WTC11 (cell line): Measurements from ENCODE around the gene ZFPL1. TPM values are rescaled to one million over a fixed set of nuclear protein-coding genes. Genes with fewer than 3 reads are reported as not detected.

Source experiments
- ATAC-seq: fragments of 200-7000 bp; cut with Tn5 transposase; 2 replicates; pipeline ENCODE4 v1.10.0; 2021; ENCODE audit warnings: mild to moderate bottlenecking, moderate library complexity
- CTCF ChIA-PET: fragments of 300-600 bp; sonication (Branson Sonifier 250); formaldehyde crosslinking; loops from one replicate; lab custom pipeline; 2021; ENCODE audit warnings: antibody characterized with exemption; lab: Charles Lee
- POLR2A ChIA-PET: fragments of 350-600 bp; sonication (Branson Sonifier 250); formaldehyde crosslinking; loops from one replicate; lab custom pipeline; 2021; ENCODE audit warnings: antibody characterized with exemption; lab: Charles Lee
- DNase-seq: peaks from one replicate; pipeline ENCODE4 v3.0.0; 2021; ENCODE audit warnings: low spot score
- H3K27ac Mint-ChIP-seq: 2 replicates; pipeline ENCODE4 v1.8.0; 2021; ENCODE audit warnings: mixed read lengths
- H3K27me3 Mint-ChIP-seq: 2 replicates; pipeline ENCODE4 v1.8.0; 2021; ENCODE audit warnings: low read depth, mild to moderate bottlenecking, moderate library complexity, mixed read lengths
- H3K36me3 Mint-ChIP-seq: 2 replicates; pipeline ENCODE4 v1.8.0; 2021; ENCODE audit warnings: mixed read lengths
- H3K4me1 Mint-ChIP-seq: 2 replicates; pipeline ENCODE4 v1.8.0; 2022; ENCODE audit warnings: mixed read lengths
- H3K4me3 Mint-ChIP-seq: 2 replicates; pipeline ENCODE4 v1.8.0; 2021; ENCODE audit warnings: mild to moderate bottlenecking, moderate library complexity, mixed read lengths
- H3K9me3 Mint-ChIP-seq: 2 replicates; pipeline ENCODE4 v1.8.0; 2021; ENCODE audit warnings: mixed read lengths
- ARID4B ChIP-seq: sonication (generic); formaldehyde crosslinking; IDR thresholded peaks from 2 replicates; pipeline ENCODE4 v1.8.0; 2023; ENCODE audit warnings: missing genetic modification reagents, mild to moderate bottlenecking, borderline replicate concordance
- ATF3 ChIP-seq: sonication (generic); formaldehyde crosslinking; conservative IDR thresholded peaks from 2 replicates; pipeline ENCODE4 v1.8.1; 2022; ENCODE audit warnings: mild to moderate bottlenecking, missing genetic modification reagents
- CBFB ChIP-seq: sonication (generic); formaldehyde crosslinking; IDR thresholded peaks from 2 replicates; pipeline ENCODE4 v1.8.1; 2022; ENCODE audit warnings: mild to moderate bottlenecking, low read depth, missing genetic modification reagents
- CREM ChIP-seq: sonication (generic); formaldehyde crosslinking; IDR thresholded peaks from 2 replicates; pipeline ENCODE4 v1.8.1; 2022; ENCODE audit warnings: mild to moderate bottlenecking, missing genetic modification reagents, moderate library complexity
- E2F4 ChIP-seq: sonication (generic); formaldehyde crosslinking; IDR thresholded peaks from 2 replicates; pipeline ENCODE4 v1.8.1; 2022; ENCODE audit warnings: low read depth, mild to moderate bottlenecking, moderate library complexity, missing genetic modification reagents, borderline replicate concordance
- E2F5 ChIP-seq: sonication (generic); formaldehyde crosslinking; IDR thresholded peaks from 2 replicates; pipeline ENCODE4 v1.8.1; 2022; ENCODE audit warnings: mild to moderate bottlenecking, moderate library complexity, missing genetic modification reagents
- ERG ChIP-seq: fragments of 250-450 bp; sonication (Bioruptor Pico); IDR thresholded peaks from 2 replicates; pipeline ENCODE4 v1.8.0; 2021; ENCODE audit warnings: mild to moderate bottlenecking
- FOXJ3 ChIP-seq: sonication (generic); formaldehyde crosslinking; IDR thresholded peaks from 2 replicates; pipeline ENCODE4 v1.9.0; 2021; ENCODE audit warnings: missing genetic modification reagents, mild to moderate bottlenecking, borderline replicate concordance
- MAX ChIP-seq: sonication (generic); formaldehyde crosslinking; IDR thresholded peaks from 2 replicates; pipeline ENCODE4 v1.8.0; 2022; ENCODE audit warnings: mild to moderate bottlenecking, missing genetic modification reagents
- MLX ChIP-seq: sonication (generic); formaldehyde crosslinking; IDR thresholded peaks from 2 replicates; pipeline ENCODE4 v1.8.1; 2023; ENCODE audit warnings: mild to moderate bottlenecking, missing genetic modification reagents, moderate library complexity
- NR2C2 ChIP-seq: sonication (generic); formaldehyde crosslinking; IDR thresholded peaks from 2 replicates; pipeline ENCODE4 v1.8.0; 2022; ENCODE audit warnings: mild to moderate bottlenecking, missing genetic modification reagents
- RELA ChIP-seq: sonication (generic); formaldehyde crosslinking; IDR thresholded peaks from 2 replicates; pipeline ENCODE4 v1.8.1; 2022; ENCODE audit warnings: missing genetic modification reagents, mild to moderate bottlenecking, borderline replicate concordance
- SOX15 ChIP-seq: fragments of 250-450 bp; sonication (Bioruptor Pico); IDR thresholded peaks from 2 replicates; pipeline ENCODE4 v1.9.0; 2021; ENCODE audit warnings: mild to moderate bottlenecking
- STAT6 ChIP-seq: sonication (generic); formaldehyde crosslinking; conservative IDR thresholded peaks from 2 replicates; pipeline ENCODE4 v1.8.1; 2023; ENCODE audit warnings: mild to moderate bottlenecking, low read depth, missing genetic modification reagents, moderate library complexity
- TCF7 ChIP-seq: sonication (generic); formaldehyde crosslinking; IDR thresholded peaks from 2 replicates; pipeline ENCODE4 v1.8.0; 2022; ENCODE audit warnings: mild to moderate bottlenecking, low read depth, missing genetic modification reagents, moderate library complexity
- USF1 ChIP-seq: sonication (generic); formaldehyde crosslinking; IDR thresholded peaks from 2 replicates; pipeline ENCODE4 v1.8.0; 2022; ENCODE audit warnings: mild to moderate bottlenecking, missing genetic modification reagents
- ZNF121 ChIP-seq: sonication (generic); formaldehyde crosslinking; IDR thresholded peaks from 2 replicates; pipeline ENCODE4 v1.8.0; 2023; ENCODE audit warnings: missing genetic modification reagents
- ZNF281 ChIP-seq: sonication (generic); formaldehyde crosslinking; IDR thresholded peaks from 2 replicates; pipeline ENCODE4 v1.8.0; 2023; ENCODE audit warnings: mild to moderate bottlenecking, missing genetic modification reagents
- ZNF671 ChIP-seq: fragments of 250-450 bp; sonication (Bioruptor Pico); IDR thresholded peaks from 2 replicates; pipeline ENCODE4 v1.8.0; 2021; ENCODE audit warnings: mild to moderate bottlenecking
- total RNA-seq: library from RNA; stranded (reverse); gene quantifications from 3 replicates; pipeline ENCODE4 v1.2.3, GENCODE V29; 2021

Gene ZFPL1
- total RNA-seq, 1 experiment from 2014 or later, result 33.8 TPM

GRCh38 chr11:65059523-65059922 lies 24.5 kb upstream of the ZFPL1 start (continued):
- TF ChIP-seq STAT6 (CRISPR knock-in tag), result no peak
- no peak for TF ChIP-seq SOX15 (CRISPR knock-in tag)
- no peak for TF ChIP-seq ZNF121
- no peak for TF ChIP-seq E2F5 (CRISPR knock-in tag)

GRCh38 chr11:65059959-65060824 lies 23.8 kb upstream of the ZFPL1 start:
- CTCF ChIA-PET, result no interaction called here
- Mint-ChIP-seq H3K27ac (no peak overlapping the region), H3K4me1 (peaks cover 2% of the 10 kb centered on the region), H3K36me3 (no peaks in the 10 kb centered on the region), H3K27me3 (no peaks in the 10 kb centered on the region; the same call in 1 of the 2 replicates), H3K9me3 (no peaks in the 10 kb centered on the region), H3K4me3 (no peak overlapping the region)
- DNase-seq, result no peak
- ATAC-seq, result no peak
- POLR2A ChIA-PET, result no interaction called here
- TF ChIP-seq TCF7 (no peak), MAX (CRISPR knock-in tag) (no peak), CBFB (CRISPR knock-in tag) (no peak), CREM (CRISPR knock-in tag) (no peak), ERG (CRISPR knock-in tag) (no peak), FOXJ3 (CRISPR knock-in tag) (no peak), ZNF671 (CRISPR knock-in tag) (no peak), NR2C2 (CRISPR knock-in tag) (no peak), E2F4 (no peak), USF1 (CRISPR knock-in tag) (no peak), RELA (CRISPR knock-in tag) (no peak), ARID4B (CRISPR knock-in tag) (no peak), MLX (no peak), ZNF281 (CRISPR knock-in tag) (no peak), ATF3 (no peak)
